Measurements from ENCODE around the gene CCDC120.

GRCh38 chrX:49110417-49110816 is 51.6 kb downstream of the CCDC120 start:
- TF ChIP-seq CTCF (conservative IDR thresholded peaks at IDR 0.05) (no peak), EZH2 (IDR thresholded peaks at IDR 0.05; ENCODE audit: low read depth) (no peak)
